H9 (cell line): ENCODE results near the gene TEX48. TPM values are rescaled to one million over a fixed set of nuclear protein-coding genes. Genes with fewer than 3 reads are reported as not detected.

Experiments used
- DNase-seq: peaks from one replicate; pipeline ENCODE4 v3.0.0-alpha.2; 2017
- H2AFZ ChIP-seq: one replicate; pipeline ENCODE4 v1.6.1; 2013; ENCODE audit warnings: mild to moderate bottlenecking, low read length, control low read depth, moderate library complexity
- H2AK5ac ChIP-seq: 2 replicates; pipeline ENCODE4 v1.6.1; 2013; ENCODE audit warnings: low read length, control low read depth, mixed read lengths; ENCODE audit not compliant: insufficient read length
- H2BK120ac ChIP-seq: one replicate; pipeline ENCODE4 v1.6.1; 2013; ENCODE audit warnings: low read depth, mild to moderate bottlenecking, low read length, control low read depth, inconsistent platforms; ENCODE audit not compliant: poor library complexity, severe bottlenecking
- H2BK12ac ChIP-seq: 2 replicates; pipeline ENCODE4 v1.6.1; 2013; ENCODE audit warnings: low read length, control low read depth, mixed read lengths, low read depth; ENCODE audit not compliant: insufficient read length
- H2BK15ac ChIP-seq: 2 replicates; pipeline ENCODE4 v1.6.1; 2013; ENCODE audit warnings: low read depth, low read length, control low read depth
- H2BK20ac ChIP-seq: one replicate; pipeline ENCODE4 v1.6.1; 2013; ENCODE audit warnings: low read depth, mild to moderate bottlenecking, low read length, control low read depth, inconsistent platforms; ENCODE audit not compliant: poor library complexity, severe bottlenecking
- H2BK5ac ChIP-seq: 2 replicates; pipeline ENCODE4 v1.6.1; 2013; ENCODE audit warnings: low read length, control low read depth, mixed read lengths; ENCODE audit not compliant: insufficient read length
- H3K14ac ChIP-seq: 2 replicates; pipeline ENCODE4 v1.6.1; 2013; ENCODE audit warnings: low read length, control low read depth; ENCODE audit not compliant: insufficient read depth
- H3K18ac ChIP-seq: 2 replicates; pipeline ENCODE4 v1.6.1; 2013; ENCODE audit warnings: low read depth, mild to moderate bottlenecking, mixed read lengths, low read length, control low read depth; ENCODE audit not compliant: insufficient read length
- H3K23ac ChIP-seq: 2 replicates; pipeline ENCODE4 v1.6.1; 2013; ENCODE audit warnings: low read length, control low read depth, mixed read lengths, low read depth; ENCODE audit not compliant: insufficient read length
- H3K23me2 ChIP-seq: 2 replicates; pipeline ENCODE4 v1.6.1; 2013; ENCODE audit warnings: low read depth, mild to moderate bottlenecking, mixed read lengths, low read length, control low read depth; ENCODE audit not compliant: insufficient read length, poor library complexity, severe bottlenecking
- H3K27ac ChIP-seq: 2 replicates; pipeline ENCODE4 v1.5.1; 2013; ENCODE audit warnings: low read length, control low read depth, mixed read lengths, low read depth; ENCODE audit not compliant: insufficient read length
- H3K27me3 ChIP-seq: 2 replicates; pipeline ENCODE4 v1.6.1; 2013; ENCODE audit warnings: low read length, control low read depth, inconsistent platforms; ENCODE audit not compliant: insufficient read depth
- H3K4ac ChIP-seq: 2 replicates; pipeline ENCODE4 v1.6.1; 2013; ENCODE audit warnings: low read depth, mild to moderate bottlenecking, control low read depth, inconsistent platforms, low read length, moderate library complexity
- H3K4me1 ChIP-seq: 2 replicates; pipeline ENCODE4 v1.6.1; 2013; ENCODE audit warnings: low read length, control low read depth, inconsistent platforms; ENCODE audit not compliant: insufficient read depth
- H3K4me2 ChIP-seq: 2 replicates; pipeline ENCODE4 v1.6.1; 2013; ENCODE audit warnings: low read length, control low read depth, mixed read lengths; ENCODE audit not compliant: insufficient read length, insufficient read depth
- H3K56ac ChIP-seq: 2 replicates; pipeline ENCODE4 v1.6.1; 2013; ENCODE audit warnings: low read depth, mild to moderate bottlenecking, mixed read lengths, low read length, control low read depth; ENCODE audit not compliant: insufficient read length
- H3K79me1 ChIP-seq: 2 replicates; pipeline ENCODE4 v1.6.1; 2013; ENCODE audit warnings: low read depth, mild to moderate bottlenecking, moderate library complexity, low read length, control low read depth, inconsistent platforms; ENCODE audit not compliant: insufficient read depth, poor library complexity, severe bottlenecking
- H3K79me2 ChIP-seq: 2 replicates; pipeline ENCODE4 v1.6.1; 2013; ENCODE audit warnings: low read length, control low read depth, inconsistent platforms; ENCODE audit not compliant: insufficient read depth
- H3K9ac ChIP-seq: 2 replicates; pipeline ENCODE4 v1.6.1; 2013; ENCODE audit warnings: low read length, control low read depth, mixed read lengths; ENCODE audit not compliant: insufficient read length; ENCODE audit errors: extremely low read depth
- H3K9me3 ChIP-seq: one replicate; pipeline ENCODE4 v1.6.1; 2013; ENCODE audit warnings: low read depth, low read length, inconsistent platforms; ENCODE audit not compliant: control insufficient read depth
- H3T11ph ChIP-seq: one replicate; pipeline ENCODE4 v1.6.1; 2013; ENCODE audit warnings: mild to moderate bottlenecking, low read length, control low read depth, inconsistent platforms
- H4K20me1 ChIP-seq: one replicate; pipeline ENCODE4 v1.6.1; 2013; ENCODE audit not compliant: control insufficient read depth, insufficient read length, insufficient read depth
- H4K5ac ChIP-seq: 2 replicates; pipeline ENCODE4 v1.6.1; 2013; ENCODE audit warnings: low read depth, mild to moderate bottlenecking, mixed read lengths, low read length, control low read depth; ENCODE audit not compliant: insufficient read length
- H4K8ac ChIP-seq: replicated peaks from 2 replicates; pipeline ENCODE4 v1.6.1; 2013; ENCODE audit warnings: low read length, control low read depth, mixed read lengths, low read depth; ENCODE audit not compliant: insufficient read length
- H4K91ac ChIP-seq: 2 replicates; pipeline ENCODE4 v1.6.1; 2013; ENCODE audit warnings: low read depth, mild to moderate bottlenecking, moderate library complexity, mixed read lengths, low read length, control low read depth; ENCODE audit not compliant: insufficient read length
- H3K27ac Mint-ChIP-seq, 3 experiments: 2 replicates in 2 of 3; 3 replicates in 1 of 3; pipeline ENCODE4 v1.8.0; 2020 to 2021; ENCODE audit warnings: mixed read lengths in 3 of 3, mild to moderate bottlenecking in 1 of 3, moderate library complexity in 1 of 3
- H3K27me3 Mint-ChIP-seq: 2 replicates; pipeline ENCODE4 v1.8.0; 2021; ENCODE audit warnings: low read depth, mild to moderate bottlenecking, moderate library complexity, mixed read lengths
- H3K36me3 Mint-ChIP-seq, 3 experiments: 2 replicates in 2 of 3; 3 replicates in 1 of 3; pipeline ENCODE4 v1.8.0; 2020 to 2021; ENCODE audit warnings: low read depth in 3 of 3, mixed read lengths in 3 of 3; ENCODE audit not compliant: insufficient read depth in 1 of 3
- H3K4me1 Mint-ChIP-seq, 2 experiments: 2 replicates each; pipeline ENCODE4 v1.8.0; 2020; ENCODE audit warnings: mixed read lengths in 2 of 2
- H3K4me3 Mint-ChIP-seq, 2 experiments: 2 replicates in 1 of 2; 3 replicates in 1 of 2; pipeline ENCODE4 v1.8.0; 2020 to 2021; ENCODE audit warnings: mild to moderate bottlenecking in 2 of 2, mixed read lengths in 2 of 2, moderate library complexity in 1 of 2
- H3K9me3 Mint-ChIP-seq, 2 experiments: 2 replicates in 1 of 2; 3 replicates in 1 of 2; pipeline ENCODE4 v1.8.0; 2020; ENCODE audit warnings: mild to moderate bottlenecking in 2 of 2, mixed read lengths in 2 of 2, moderate library complexity in 1 of 2
- CTCF ChIP-seq: fragments of 200-600 bp; sonication (generic); conservative IDR thresholded peaks from 3 replicates; pipeline ENCODE4 v1.8.0; 2021; ENCODE audit warnings: antibody characterized with exemption, mild to moderate bottlenecking
- WGBS: extraction: QIAGEN DNeasy Blood & Tissue Kit; methylation state at CpG from one replicate; pipeline ENCODE4 v1.1.7; 2013; ENCODE audit warnings: missing lambda C conversion rate, low lambda C conversion rate, mixed read lengths; ENCODE audit not compliant: insufficient read length; ENCODE audit errors: extremely low coverage; 5-methylcytosine and 5-hydroxymethylcytosine counted together
- total RNA-seq: library from RNA; stranded (reverse); gene quantifications from 2 replicates; pipeline ENCODE4 v1.2.1, GENCODE V29; 2021

TEX48 gene
- total RNA-seq, 1 experiment from 2014 or later, result not detected

GRCh38 chr9:114725930-114726329 lies 43.9 kb upstream of the TEX48 start:
- Histone ChIP-seq H3K9ac (no peak overlapping the region), H3K23me2 (no peaks in the 10 kb centered on the region), H3K18ac (no peak overlapping the region), H4K5ac (no peak overlapping the region), H3K4me1 (no peaks in the 10 kb centered on the region), H3K56ac (no peak overlapping the region), H2BK20ac (no peak overlapping the region), H3K27me3 (no peaks in the 10 kb centered on the region), H3K79me2 (no peaks in the 10 kb centered on the region), H2BK5ac (no peak overlapping the region), H3K23ac (no peak overlapping the region), H3K9me3 (no peaks in the 10 kb centered on the region), H3K79me1 (no peaks in the 10 kb centered on the region), H2AFZ (no peak overlapping the region), H3T11ph (no peak overlapping the region), H4K91ac (no peak overlapping the region), H4K20me1 (no peaks in the 10 kb centered on the region), H3K14ac (no peak overlapping the region), H3K4me2 (no peak overlapping the region), H3K27ac (no peak overlapping the region), H2AK5ac (no peak overlapping the region), H2BK15ac (no peak overlapping the region), H2BK12ac (no peak overlapping the region), H3K4ac (no peak overlapping the region), H4K8ac (no peak overlapping the region), H2BK120ac (no peak overlapping the region)
- Mint-ChIP-seq H3K27me3 (peaks cover 59% of the 10 kb centered on the region), H3K9me3 (peaks cover 0 to 3% of the 10 kb centered on the region in 2 experiments; a peak in 2 of 5 replicates), H3K4me3 (no peak overlapping the region), H3K4me1 (peaks cover 8 to 12% of the 10 kb centered on the region in 2 experiments), H3K27ac (no peak overlapping the region), H3K36me3 (no peaks in the 10 kb centered on the region)
- WGBS, result no CpG with 5 or more reads among the region's 3 CpGs
- TF ChIP-seq CTCF, result no peak
- DNase-seq, result no peak
